Stimulated activated naive CD8-positive, alpha-beta T cell treated with anti-CD3 and anti-CD28 coated beads, Interleukin-15, Interleukin-2, amounts not matched to agents 100 U/mL and 50 U/mL, for 24 hours (primary cell): ENCODE measurements around the gene GPR3.
A peak's percentile ranks its signal among the peaks of the same experiment; 100 is the strongest.
"Not testable (repeated sequence)": the region's sequence is repeated elsewhere in the genome, so short reads cannot be mapped to it uniquely, and the experiment has no call there.

Source experiments
- ATAC-seq: fragments of 150-1000 bp; cut with Tn5 transposase; one replicate; pipeline ENCODE4 v1.10.0; 2021
- DNase-seq: peaks from one replicate; pipeline ENCODE4 v3.0.0; 2021

The GPR3 gene

DNA sequence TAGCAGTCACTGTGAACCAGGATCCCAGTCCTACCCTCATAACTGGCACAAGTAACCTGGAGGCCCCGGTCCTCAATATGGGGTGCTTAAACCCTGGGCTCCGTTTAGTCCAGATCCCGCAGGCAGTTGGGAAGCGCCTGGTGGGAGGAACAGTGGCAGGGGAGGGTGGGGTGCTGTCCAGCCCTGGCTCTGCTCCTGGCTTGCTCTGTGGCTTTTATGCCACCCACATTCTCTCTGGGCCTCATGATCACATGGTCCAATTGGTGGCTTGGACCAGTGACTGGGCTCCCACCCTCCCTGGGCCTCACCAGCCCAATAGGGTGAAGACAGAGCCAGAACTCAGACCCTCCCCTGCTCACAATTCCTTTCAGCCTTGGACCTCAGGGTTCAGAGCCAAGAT is 12.2 kb upstream of the GPR3 start:
- no peak for DNase-seq
- no peak for ATAC-seq

DNA sequence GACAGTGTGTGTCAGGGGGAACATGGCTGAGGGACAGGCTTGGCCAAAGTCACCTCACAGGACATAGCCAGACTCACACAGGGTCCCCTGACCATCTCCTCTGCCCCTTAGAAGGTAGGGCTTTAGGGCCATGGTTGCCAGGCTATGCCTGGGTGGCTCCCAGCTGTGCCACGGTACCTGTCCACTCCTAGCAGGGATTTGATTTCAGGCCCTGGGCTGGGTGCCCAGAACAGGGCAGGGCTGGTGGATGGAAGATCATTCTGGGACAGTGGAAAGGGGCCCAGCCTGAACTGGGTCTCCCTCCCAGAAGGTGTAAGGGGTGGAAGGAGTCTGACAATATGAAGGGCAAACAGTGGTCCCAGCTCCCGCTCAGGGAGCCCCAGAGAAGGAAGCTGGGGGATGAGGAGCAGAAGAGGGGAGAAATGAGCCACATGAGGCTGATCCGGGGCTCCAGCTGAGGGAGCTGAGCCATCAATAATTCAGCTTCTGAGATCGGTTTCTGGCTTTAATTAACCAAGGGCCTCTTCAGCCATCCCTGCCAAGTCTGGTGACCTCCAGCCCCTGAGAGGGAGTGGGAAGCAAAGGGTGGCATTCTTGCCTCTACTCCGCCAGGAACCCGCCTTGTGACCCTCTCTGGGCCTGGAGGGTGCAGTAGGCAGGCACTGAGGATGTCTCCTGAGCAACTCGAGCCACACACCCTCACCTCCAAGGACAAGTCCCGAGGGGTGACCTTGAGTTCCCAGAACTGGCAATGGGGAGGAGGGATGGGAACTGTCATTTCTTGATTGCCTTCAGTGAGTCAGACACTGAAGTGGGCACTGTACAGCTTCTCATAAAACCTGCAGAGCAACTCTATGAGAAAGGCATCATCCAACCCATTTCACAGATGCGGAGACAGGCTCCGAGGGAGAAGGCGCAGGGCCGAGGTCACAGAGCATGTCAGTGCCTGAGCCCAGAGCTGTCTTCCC is 11.4 kb upstream of the GPR3 start:
- no peak for DNase-seq
- ATAC-seq = peak; percentile 16

DNA sequence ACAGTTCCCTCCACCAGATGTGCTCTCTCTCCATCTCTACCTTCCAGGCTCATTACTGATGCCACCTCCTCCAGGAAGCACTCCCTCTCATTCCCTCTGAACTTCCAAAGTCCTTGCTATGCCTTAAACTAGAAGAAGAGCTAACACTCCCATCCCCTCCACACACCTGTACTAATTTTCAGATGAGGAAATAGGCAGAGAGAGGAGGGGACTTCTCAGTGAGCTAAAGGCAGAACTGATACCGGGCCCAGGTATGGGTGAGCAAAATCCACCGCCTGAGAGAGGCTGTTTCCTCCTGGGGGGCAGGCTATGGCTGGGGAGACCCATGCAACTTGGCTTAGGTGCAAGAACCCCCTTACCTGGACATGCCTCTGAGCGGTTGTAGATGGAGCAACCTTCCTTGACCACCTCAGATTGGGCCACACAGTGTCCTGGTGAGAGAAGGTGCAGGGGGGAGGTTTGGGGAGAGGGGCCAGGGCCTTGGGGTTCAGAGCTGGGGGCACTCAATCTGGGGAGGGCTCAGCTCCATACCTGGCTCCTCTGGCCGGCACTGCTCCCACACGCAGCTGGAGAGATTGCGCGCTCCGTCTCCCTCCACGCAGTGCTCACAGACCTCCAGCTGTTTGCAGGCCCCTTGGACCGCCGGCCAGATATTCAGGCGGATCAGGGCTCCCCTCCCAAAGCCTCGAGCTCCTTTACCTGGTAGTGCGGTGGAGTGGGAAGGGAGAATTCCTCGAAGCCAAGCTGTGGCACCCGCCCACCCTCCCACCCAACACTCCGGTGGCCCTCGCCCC is 10.3 kb upstream of the GPR3 start:
- DNase-seq (no peak), ATAC-seq (no peak)

DNA sequence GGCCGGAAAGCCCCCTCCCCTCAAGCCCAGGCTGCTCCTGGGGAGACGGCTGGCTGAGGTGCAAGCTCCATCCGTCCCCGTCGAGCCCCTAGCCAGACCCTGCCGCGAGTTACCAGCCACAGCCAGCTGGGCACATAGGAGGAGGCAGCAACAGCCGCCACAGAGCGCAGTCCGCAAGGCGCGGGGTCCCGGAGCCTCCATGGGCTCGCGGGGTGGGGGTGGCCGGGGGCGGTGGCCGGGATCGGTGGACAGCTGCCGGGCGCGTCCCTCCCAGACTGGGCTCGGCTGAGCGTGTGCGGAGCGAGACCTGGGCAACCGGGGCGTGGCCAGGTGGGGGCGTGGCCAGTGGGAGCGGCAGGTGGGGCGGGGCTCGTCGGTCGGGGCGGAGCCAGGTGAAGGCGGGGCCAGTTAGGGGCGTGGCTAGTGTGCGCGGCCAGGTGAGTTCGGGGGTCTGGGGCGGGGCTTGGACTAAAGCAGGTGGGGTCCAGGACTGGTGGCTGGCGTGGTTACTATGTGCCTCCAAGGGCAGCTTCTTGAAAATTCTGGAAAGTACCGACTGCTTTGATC is 9.3 kb upstream of the GPR3 start, which contains the start of gene CD164L2:
CD164L2 (minus strand) TSS at position 295 of the 567 bp plus-strand sequence; CDS start at position 201, 94 bp downstream.
- ATAC-seq (no peak), DNase-seq (peak; percentile 67)

DNA sequence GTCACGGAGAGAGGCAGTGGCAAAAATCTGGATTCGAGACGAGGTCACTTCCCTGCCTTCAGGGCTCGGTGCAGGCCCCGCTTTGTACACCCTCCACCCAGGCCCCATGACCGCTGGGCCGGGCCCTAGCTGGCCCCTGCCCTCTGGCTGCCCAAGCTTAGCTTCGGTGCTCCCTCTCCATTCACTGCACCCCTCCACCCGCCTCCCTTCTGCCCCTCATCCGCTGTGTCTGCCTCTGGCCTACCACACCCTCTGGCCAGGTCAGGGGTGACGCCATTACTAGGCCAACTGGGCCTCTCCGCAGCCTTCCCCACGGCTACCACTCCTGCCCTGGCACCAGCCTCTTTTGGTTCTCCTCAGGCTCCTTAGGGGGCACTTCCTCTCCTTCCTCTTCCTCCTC is 8.8 kb upstream of the GPR3 start:
- no peak for ATAC-seq
- no peak for DNase-seq

DNA sequence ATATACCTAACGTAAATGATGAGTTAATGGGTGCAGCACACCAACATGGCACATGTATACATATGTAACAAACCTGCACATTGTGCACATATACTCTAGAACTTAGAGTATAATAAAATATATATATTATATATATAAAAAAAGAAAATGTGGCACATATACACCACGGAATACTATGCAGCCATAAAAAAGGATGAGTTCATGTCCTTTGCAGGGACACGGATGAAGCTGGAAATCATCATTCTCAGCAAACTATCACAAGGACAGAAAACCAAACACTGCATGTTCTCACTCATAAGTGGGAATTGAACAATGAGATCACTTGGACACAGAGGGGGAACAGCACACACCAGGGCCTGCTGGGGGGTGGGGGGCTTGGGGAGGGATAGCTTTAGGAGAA is 7.6 kb upstream of the GPR3 start:
- ATAC-seq, DNase-seq: not testable (repeated sequence)

DNA sequence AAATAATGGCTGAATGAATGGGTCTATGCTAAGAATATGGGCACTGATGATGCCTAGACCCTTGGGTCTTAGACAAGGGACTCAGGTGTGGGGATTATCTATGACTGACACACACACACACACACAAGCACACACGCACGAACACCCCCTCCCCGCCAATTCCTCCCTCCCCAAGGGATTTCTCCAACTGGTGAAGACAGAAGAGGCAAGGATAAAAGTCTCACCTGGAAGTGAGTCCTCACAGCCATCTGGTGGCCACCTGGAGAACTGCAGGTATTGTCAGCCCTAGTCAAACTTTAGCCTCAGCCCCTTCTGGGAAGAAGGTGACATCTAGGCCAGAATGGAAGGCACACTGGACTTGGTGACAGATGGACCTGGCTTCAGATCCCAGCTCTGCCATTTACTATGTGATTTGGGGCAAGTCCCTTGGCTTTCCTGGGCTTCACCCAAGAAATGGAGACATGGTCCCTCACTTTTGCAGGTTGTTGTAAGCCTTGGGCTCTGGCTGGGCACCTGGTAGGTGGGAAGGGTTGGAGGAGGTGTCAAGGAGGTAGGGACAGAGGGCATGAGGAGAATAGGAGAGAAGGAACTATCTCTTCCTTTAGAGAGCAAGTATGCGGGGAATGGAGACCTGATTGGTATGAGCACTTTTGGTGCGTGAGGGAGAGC is 4.0 kb upstream of the GPR3 start:
- ATAC-seq = no peak
- DNase-seq = peak; percentile 84

DNA sequence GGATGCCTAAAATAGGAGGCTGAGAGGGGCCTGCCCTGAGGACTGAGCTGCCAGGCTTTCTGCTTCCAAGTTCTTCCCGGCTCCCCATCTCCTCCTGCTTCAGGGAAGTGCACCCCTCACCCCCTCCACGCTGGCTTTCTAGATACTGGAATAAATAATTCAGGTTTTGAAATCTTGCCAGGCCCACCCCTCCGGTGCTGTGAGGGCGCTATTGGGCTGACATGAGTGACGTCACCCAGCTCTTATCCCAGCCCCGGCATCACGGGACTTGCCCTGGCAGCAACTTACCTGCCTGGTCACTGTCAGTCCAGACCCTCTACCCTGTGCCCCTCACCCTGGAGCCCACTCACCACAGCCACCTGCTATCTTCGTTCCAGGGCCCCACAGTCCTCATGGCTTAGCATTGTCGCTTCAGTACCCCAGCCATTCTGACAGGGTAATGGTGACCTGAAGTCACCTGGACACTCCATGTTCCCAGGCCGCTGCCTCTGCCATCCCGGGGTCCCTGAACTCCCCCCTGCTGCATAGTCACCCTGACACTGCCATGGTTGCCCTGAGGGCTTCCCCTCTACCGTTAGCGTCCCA is 819 bp upstream of the GPR3 start:
- DNase-seq (peak; percentile 52), ATAC-seq (no peak)

DNA sequence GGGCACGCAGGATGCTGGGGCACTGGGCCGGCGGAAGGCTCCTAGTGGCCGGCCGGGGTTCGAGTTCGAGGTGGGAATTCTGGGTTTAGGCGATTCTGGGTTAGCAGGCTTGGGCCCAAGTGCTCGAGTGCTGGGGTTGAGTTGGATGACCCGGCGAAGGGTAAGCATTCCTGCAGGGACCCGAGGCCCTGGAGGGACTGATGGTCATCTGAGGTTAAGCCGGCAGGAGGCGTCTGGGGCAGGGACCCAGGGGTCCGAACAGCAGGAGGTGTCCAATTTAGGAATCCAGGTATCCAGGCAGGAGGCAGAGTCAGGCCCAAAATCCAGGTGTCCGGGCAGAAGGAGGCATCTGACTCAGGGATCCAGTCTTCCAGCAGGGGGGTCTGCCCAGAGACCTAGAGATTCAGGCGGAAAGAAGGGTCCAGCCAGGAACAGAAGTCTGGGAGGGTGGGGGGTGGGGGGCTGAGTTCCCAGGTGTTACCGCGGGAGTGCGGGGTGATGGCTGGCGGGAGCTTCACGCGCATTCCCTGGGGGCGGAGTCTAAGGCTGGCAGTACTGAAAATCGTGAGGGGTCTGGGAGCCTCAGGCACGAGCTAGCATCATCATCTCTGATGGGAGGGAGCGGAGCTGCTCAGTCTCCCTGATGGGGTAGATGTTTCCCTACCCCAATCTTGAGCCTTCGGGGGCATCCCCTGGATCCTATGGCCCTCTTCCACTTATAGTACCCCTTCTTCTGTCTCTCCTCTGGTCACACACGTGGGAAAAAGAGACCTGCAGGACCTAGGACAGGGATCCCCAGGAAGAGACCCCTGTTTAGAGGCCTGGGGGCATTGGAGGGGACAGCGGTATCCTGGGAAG is 585 bp downstream of the GPR3 start:
- ATAC-seq = no peak
- no peak for DNase-seq

DNA sequence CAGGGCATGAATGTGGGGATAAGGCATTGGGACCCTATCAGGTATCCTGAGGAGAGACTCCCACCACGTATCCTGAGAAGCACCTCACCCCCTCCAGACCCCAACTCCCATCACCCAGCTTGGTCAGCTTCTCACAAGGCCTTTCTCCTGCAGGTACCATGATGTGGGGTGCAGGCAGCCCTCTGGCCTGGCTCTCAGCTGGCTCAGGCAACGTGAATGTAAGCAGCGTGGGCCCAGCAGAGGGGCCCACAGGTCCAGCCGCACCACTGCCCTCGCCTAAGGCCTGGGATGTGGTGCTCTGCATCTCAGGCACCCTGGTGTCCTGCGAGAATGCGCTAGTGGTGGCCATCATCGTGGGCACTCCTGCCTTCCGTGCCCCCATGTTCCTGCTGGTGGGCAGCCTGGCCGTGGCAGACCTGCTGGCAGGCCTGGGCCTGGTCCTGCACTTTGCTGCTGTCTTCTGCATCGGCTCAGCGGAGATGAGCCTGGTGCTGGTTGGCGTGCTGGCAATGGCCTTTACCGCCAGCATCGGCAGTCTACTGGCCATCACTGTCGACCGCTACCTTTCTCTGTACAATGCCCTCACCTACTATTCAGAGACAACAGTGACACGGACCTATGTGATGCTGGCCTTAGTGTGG is 1.3 kb downstream of the GPR3 start:
- ATAC-seq (no peak), DNase-seq (no peak)

DNA sequence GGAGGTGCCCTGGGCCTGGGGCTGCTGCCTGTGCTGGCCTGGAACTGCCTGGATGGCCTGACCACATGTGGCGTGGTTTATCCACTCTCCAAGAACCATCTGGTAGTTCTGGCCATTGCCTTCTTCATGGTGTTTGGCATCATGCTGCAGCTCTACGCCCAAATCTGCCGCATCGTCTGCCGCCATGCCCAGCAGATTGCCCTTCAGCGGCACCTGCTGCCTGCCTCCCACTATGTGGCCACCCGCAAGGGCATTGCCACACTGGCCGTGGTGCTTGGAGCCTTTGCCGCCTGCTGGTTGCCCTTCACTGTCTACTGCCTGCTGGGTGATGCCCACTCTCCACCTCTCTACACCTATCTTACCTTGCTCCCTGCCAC is 1.8 kb downstream of the GPR3 start:
- DNase-seq (no peak), ATAC-seq (no peak)

DNA sequence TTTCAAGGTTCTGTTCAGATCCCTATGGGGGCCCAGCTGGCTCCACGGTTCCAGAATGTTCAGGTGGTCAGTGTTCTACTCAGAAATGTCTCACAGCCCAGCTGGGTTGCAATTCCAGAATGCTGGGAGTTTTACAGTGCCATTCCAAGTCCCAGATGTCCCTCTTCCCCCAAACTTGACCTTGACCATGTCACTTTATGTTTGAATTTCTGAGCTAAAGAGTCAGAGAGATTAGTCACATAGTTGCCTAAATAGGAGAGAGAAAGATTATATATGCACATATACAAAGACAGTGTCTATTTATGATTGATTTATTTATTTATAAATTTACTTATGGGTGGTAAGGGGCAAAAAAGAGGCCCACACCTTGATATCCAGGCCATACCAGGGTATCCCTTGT is 2.5 kb downstream of the GPR3 start:
- no peak for DNase-seq
- no peak for ATAC-seq

DNA sequence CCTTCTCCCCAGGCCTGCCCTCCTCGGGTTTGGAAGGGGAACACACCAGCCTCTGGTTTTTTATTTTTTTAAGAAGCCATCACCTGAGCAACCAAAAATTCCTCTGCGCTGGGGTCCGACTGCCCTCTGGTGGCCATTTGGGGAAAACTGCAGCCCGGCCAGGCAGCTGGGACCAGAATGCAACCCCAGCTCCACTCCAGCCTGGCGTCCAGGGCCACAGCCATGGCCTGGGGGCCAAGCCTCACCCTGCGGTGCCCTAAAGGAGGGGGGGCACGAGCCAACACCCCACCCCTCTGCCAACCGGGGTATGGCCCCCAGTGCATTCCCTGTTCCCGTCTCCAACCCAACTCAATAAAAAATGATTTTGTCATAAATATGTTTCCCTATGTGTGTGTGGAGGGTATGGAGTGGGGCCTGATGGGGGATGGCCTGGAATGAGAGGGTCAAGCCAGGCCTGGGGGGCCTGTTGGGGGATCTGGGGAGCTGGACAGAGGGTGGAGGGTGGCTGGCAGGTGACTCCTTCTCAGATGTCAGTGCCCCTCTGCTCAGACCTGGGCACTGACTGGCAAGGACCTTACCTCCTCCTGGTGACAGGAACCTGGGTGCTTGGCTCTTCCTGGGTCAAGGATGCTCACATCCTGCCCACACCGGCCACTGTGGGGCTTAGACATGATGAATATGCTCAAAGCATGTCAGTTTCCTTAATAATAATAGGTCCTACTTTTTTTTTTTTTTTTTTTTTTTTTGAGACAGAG is 3.2 kb downstream of the GPR3 start:
- ATAC-seq (peak; percentile 4), DNase-seq (peak; percentile 81)

DNA sequence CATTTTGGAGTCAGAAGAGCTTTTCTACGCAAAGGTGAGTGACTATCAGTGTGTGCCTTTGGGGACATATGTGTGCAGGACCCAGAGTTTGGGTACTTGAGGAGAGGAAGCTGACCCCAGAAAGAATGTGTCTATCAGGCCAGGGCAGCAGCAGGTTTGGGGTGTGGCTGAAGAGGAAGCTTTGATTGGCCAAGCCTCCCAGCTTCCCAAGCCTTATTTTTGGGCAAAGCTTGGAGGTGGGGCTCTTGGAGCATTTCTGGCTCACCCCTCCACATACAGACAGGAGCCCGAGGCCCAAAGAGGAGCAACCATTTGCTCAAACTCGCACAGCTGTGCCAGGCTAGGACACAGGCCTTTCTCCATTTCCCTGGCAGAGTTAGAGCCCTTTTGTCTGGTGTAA is 4.7 kb downstream of the GPR3 start:
- DNase-seq (no peak), ATAC-seq (no peak)

DNA sequence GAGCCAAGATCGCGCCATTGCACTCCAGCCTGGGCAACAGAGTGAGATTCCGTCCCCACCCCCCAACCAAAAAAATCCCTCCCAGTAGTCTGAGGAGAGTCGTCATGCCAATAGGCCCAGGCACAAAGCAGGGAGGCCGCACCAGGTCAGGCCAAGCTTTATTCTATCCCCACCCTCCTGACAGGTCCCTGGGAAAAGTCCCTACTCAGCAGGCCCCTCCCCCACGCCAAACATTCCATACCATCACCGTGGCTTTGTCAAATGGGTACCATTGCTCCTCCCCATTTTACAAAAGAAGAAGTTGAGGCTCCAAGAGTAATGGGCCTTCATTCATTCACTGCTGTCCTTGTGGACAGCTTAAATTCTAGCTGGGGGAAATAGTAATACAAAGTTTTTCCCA is 5.3 kb downstream of the GPR3 start:
- no peak for ATAC-seq
- DNase-seq = no peak

DNA sequence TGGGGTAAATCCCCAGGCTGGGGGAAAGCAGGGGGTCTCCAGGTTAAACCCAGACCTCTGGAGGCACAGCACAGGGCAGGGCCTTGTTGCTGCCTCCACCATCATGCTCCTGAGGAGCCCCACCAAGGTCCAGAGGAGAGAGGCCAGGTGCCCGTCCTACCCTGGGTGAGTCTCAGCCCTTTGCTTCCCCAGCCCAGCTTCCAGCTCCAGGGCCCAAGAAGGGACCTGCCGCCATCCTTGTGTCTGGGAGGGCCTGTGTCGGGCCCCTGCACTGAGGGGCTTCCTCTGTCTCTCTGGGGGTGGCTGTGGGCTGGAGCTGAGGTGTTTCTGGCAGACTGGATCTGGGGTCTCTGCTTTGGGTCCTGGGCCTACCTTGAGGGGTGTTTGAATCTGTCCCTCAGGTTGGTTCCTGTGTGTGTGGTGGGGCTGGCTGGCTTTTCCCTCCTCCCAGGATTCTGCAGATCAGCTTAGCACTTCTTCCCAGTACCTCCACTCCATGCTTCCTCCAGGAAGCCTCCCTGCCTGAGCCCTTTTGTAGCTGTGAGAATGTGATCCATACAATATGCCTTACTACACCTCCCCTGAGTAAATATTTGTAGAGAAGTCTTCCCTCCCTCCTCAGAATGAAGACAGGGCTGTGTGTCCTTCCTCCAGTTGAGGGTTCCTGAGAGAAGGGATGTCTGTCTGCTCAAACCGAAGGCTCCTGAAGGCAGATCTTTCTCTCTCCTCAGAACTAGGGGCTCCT is 6.2 kb downstream of the GPR3 start:
- ATAC-seq (no peak), DNase-seq (no peak)

DNA sequence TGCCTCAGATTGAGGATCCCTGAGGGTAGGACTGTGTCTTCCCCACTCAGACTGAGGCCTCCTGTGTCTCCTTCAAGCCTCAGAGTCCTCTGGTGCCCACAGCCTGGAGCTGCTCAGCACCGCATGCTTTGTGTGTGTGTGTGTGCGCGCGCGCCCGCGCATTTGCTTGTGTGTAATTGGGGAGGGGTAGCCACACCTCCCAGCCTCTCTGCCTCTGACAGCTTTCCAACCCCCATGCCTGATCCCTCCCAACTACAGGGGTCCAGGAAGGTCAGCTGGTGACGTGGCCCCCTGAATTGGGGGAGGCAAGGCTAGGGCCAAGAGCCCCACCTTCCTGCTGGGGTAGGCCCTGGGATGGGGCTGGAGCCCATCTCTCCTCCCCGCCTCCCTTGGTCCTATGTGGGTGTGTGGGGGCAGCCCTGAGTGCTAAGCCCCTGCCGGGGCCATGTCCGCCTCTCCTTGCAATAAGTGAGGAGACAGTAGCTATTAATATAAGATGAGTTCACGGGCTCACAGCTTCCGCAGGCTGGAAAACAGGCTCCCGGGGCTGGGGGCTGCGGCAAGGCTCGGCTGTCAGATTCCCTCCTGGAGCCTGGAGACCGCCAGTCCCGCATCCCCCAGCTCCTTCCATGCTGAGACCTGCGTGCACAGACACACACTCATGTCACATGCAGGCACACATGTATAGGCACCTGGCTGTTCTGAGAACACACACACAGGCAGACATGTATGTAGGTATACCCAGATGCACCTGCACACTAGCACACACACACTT is 7.0 kb downstream of the GPR3 start:
- no peak for ATAC-seq

More for the DNA sequence above, 7.0 kb downstream of the GPR3 start:
- DNase-seq = no peak
